PFSK-1 (cell line): Measurements from ENCODE around the gene FUBP1.
A peak's percentile ranks its signal among the peaks of the same experiment; 100 is the strongest.

ENCODE experiments used
- FOXP2 ChIP-seq: optimal IDR thresholded peaks from 2 replicates; pipeline ENCODE3; 2011; ENCODE audit warnings: borderline replicate concordance, control low read depth, inconsistent platforms; ENCODE audit not compliant: insufficient read depth; ENCODE audit errors: extremely low read length, extremely low read depth
- POLR2AphosphoS5 ChIP-seq: IDR thresholded peaks from 2 replicates; pipeline ENCODE4 v1.6.1; 2012; ENCODE audit warnings: low read depth, mild to moderate bottlenecking, control low read depth, low read length, moderate library complexity
- SIN3A ChIP-seq: IDR thresholded peaks from 2 replicates; pipeline ENCODE4 v1.6.1; 2012; ENCODE audit warnings: mild to moderate bottlenecking, low read length, moderate library complexity, borderline replicate concordance; ENCODE audit not compliant: insufficient read depth
- TAF1 ChIP-seq: IDR thresholded peaks from 2 replicates; pipeline ENCODE4 v1.6.1; 2012; ENCODE audit warnings: low read length, control low read depth, borderline replicate concordance; ENCODE audit not compliant: insufficient read depth
- TF ChIP-seq, protein P1 (sequence below), 2 experiments: IDR thresholded peaks; 2 replicates each; pipeline versions ENCODE4 v1.6.1 to v1.8.0; 2011 to 2012; ENCODE audit warnings: low read depth in 2 of 2, low read length in 2 of 2, control low read depth in 1 of 2, inconsistent platforms in 1 of 2, mild to moderate bottlenecking in 1 of 2, moderate library complexity in 1 of 2; ENCODE audit not compliant: insufficient read depth in 1 of 2

The FUBP1 gene

DNA sequence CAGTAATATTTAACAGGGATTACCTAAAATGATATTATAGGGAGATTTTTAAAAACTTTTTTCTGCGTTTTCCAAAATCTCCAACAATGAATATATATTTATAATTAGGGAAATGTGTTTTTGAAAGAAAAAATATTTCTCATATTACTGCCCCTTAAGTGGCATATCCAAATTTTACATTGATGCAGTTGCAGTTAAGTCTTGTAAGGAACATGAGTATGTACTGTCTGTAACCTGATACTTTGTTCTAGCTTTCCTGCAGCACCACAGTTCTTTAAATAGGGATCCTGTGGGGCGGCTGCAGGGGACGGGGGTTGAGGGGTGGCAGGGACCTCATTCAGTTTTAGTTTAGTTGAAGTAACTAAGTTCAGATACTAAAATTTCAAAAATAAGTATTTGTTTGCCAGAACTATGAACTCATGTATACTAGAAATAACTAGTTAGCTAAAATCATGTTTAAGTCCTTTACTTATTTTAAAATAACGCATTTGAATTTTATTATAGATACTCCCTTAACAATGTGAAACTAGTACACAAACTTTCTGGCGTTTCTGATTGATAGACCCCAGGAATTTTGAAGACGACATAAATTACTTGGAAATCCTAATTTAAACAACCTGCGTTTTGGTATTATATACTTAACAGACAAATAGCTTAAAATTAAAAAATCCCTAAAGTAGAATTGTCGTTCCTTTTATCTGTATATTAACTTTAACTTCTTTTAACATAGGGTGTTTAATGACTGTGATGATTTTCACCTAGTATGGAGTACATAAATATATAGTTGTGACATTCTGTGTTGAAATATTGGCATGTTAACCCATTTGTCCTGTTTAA, 25.2 kb upstream of the FUBP1 start:
- TF ChIP-seq POLR2AphosphoS5 (peak; percentile 100), SIN3A (0 out of 2 replicates have a peak, but pooled peaks have one; percentile 31)
- TF ChIP-seq, protein P1, sequence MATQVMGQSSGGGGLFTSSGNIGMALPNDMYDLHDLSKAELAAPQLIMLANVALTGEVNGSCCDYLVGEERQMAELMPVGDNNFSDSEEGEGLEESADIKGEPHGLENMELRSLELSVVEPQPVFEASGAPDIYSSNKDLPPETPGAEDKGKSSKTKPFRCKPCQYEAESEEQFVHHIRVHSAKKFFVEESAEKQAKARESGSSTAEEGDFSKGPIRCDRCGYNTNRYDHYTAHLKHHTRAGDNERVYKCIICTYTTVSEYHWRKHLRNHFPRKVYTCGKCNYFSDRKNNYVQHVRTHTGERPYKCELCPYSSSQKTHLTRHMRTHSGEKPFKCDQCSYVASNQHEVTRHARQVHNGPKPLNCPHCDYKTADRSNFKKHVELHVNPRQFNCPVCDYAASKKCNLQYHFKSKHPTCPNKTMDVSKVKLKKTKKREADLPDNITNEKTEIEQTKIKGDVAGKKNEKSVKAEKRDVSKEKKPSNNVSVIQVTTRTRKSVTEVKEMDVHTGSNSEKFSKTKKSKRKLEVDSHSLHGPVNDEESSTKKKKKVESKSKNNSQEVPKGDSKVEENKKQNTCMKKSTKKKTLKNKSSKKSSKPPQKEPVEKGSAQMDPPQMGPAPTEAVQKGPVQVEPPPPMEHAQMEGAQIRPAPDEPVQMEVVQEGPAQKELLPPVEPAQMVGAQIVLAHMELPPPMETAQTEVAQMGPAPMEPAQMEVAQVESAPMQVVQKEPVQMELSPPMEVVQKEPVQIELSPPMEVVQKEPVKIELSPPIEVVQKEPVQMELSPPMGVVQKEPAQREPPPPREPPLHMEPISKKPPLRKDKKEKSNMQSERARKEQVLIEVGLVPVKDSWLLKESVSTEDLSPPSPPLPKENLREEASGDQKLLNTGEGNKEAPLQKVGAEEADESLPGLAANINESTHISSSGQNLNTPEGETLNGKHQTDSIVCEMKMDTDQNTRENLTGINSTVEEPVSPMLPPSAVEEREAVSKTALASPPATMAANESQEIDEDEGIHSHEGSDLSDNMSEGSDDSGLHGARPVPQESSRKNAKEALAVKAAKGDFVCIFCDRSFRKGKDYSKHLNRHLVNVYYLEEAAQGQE (IDR thresholded peaks at IDR 0.05; ENCODE audit: insufficient read depth in 1 of 2, low read depth in 2 of 2, low read length in 2 of 2) = no peak

DNA sequence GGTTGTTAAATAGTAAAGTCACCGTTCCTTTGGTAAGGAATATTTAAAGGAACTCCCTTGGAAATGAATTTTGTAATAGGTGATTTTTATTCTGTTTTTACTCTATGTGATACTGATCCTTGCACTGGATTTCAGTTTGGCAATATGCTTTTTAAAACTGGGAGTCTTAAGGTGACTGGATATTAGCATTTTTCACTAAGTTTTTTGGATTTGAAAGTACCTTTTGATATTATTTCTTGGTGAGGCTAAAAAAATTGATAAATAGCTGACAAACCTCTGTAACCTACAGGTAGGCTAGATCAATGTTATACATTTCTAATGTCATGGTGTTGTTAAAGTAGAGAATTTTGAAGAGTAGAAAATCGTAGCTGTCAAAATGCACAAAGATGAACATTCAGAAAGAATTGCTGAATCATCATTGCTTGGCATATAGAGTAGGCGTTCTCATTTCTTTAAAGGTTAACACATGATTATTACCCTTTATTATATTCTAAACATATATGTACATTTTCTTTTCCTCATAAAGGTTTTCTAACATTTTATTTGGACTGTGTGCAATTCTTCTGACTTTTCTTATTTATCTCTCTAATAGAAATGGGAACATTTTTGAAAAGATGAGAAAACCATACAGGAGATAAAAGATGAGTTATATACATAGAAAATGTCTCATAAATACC, 24.3 kb upstream of the FUBP1 start:
- no peak for TF ChIP-seq SIN3A
- no peak for TF ChIP-seq FOXP2
- TF ChIP-seq, protein P1 (IDR thresholded peaks at IDR 0.05; ENCODE audit: insufficient read depth in 1 of 2, low read depth in 2 of 2, low read length in 2 of 2) = no peak
- TF ChIP-seq POLR2AphosphoS5 = no peak
- no peak for TF ChIP-seq TAF1

DNA sequence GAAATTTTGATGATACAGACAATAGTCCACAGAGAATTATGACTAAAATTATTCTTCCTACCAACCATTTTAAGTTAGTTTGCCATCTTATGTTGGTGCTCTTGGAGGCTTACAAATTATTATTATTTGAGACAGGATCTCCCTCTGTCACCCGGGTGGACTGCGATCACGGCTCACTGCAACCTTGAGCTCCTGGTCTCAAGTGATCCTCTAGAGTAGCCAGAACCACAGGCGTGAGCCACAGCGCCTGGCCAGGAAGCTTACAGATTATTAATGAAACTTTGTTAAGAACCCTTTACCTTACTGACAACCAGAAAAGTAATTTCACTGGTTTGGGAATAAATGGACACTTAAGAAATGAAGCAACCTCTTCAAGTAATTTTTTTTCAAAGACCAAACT, 17.9 kb upstream of the FUBP1 start:
- TF ChIP-seq TAF1 (no peak), FOXP2 (no peak), SIN3A (no peak), POLR2AphosphoS5 (no peak)
- TF ChIP-seq, protein P1 (IDR thresholded peaks at IDR 0.05; ENCODE audit: insufficient read depth in 1 of 2, low read depth in 2 of 2, low read length in 2 of 2) = no peak

DNA sequence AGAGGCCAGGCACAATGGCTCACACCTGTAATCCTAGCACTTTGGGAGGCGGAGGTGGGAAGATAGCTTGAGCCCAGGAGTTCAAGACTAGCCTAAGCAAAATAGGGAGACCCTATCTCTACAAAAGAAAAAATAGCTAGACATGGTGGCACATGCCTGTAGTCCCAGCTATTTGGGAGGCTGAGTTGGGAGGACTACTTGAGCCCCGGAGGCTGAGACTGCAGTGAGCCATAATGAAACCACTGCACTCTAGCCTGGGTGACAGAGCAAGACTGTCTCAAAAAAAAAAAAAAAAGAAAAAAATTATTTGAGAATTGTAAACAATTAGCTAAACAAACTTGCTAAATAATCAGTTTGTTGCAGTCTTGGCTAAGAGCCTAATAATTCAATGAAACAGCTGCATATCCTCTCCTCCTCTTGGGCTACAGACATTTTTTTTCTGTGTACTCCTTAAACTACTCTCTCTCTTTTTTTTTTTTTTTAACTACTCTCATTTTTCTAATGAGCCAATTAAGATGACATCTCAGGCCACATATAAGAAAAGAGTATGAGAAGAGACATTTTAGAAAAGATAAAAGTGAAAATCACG, 15.3 kb upstream of the FUBP1 start:
- TF ChIP-seq TAF1 = no peak
- no peak for TF ChIP-seq SIN3A
- TF ChIP-seq FOXP2 = no peak
- no peak for TF ChIP-seq POLR2AphosphoS5
- TF ChIP-seq, protein P1 (IDR thresholded peaks at IDR 0.05; ENCODE audit: insufficient read depth in 1 of 2, low read depth in 2 of 2, low read length in 2 of 2) = no peak
